SK-N-SH treated with all-trans-retinoic acid at 6 μM for 48 hours (cell line): ENCODE results near the gene PLCB1.

Experiments
- ATAC-seq: fragments of 200-7000 bp; cut with Tn5 transposase; 3 replicates; pipeline ENCODE4 v1.9.1; 2020; ENCODE audit warnings: mild to moderate bottlenecking, moderate library complexity
- ARNTL ChIP-seq: fragments of 450-650 bp; formaldehyde crosslinking; IDR thresholded peaks from 2 replicates; pipeline ENCODE4 v1.5.0; 2020; ENCODE audit warnings: low read depth, mild to moderate bottlenecking, moderate library complexity, borderline replicate concordance
- BACH2 ChIP-seq: fragments of 250-450 bp; sonication (Bioruptor Pico); IDR thresholded peaks from 2 replicates; pipeline ENCODE4 v1.9.0; 2021; ENCODE audit warnings: mild to moderate bottlenecking, borderline replicate concordance
- CREB5 ChIP-seq: fragments of 250-450 bp; sonication (Bioruptor Pico); IDR thresholded peaks from 2 replicates; pipeline ENCODE4 v1.5.1; 2020; ENCODE audit warnings: low read depth, mild to moderate bottlenecking, moderate library complexity
- CSDC2 ChIP-seq: fragments of 250-450 bp; sonication (Bioruptor Pico); IDR thresholded peaks from 2 replicates; pipeline ENCODE4 v1.5.0; 2020; ENCODE audit warnings: mild to moderate bottlenecking, moderate library complexity
- CSRNP3 ChIP-seq: fragments of 250-450 bp; sonication (Bioruptor Pico); IDR thresholded peaks from 2 replicates; pipeline ENCODE4 v1.5.1; 2021; ENCODE audit warnings: mild to moderate bottlenecking, moderate library complexity
- ESRRG ChIP-seq: fragments of 250-450 bp; sonication (Bioruptor Pico); IDR thresholded peaks from 2 replicates; pipeline ENCODE4 v1.6.1; 2021; ENCODE audit warnings: mild to moderate bottlenecking
- ISL1 ChIP-seq: fragments of 250-450 bp; sonication (Bioruptor Pico); IDR thresholded peaks from 2 replicates; pipeline ENCODE4 v2.1.2; 2022; ENCODE audit warnings: mild to moderate bottlenecking, moderate library complexity
- OSR1 ChIP-seq: fragments of 250-450 bp; sonication (Bioruptor Pico); IDR thresholded peaks from 2 replicates; pipeline ENCODE4 v1.8.0; 2022; ENCODE audit warnings: moderate library complexity, mild to moderate bottlenecking, inconsistent platforms
- PATZ1 ChIP-seq: fragments of 250-450 bp; sonication (Bioruptor Pico); IDR thresholded peaks from 2 replicates; pipeline ENCODE4 v1.8.0; 2020; ENCODE audit warnings: mild to moderate bottlenecking, moderate library complexity, borderline replicate concordance
- PPARA ChIP-seq: fragments of 250-450 bp; sonication (Bioruptor Pico); IDR thresholded peaks from 2 replicates; pipeline ENCODE4 v1.5.0; 2020; ENCODE audit warnings: mild to moderate bottlenecking, borderline replicate concordance
- RARB ChIP-seq: fragments of 250-450 bp; sonication (Bioruptor Pico); IDR thresholded peaks from 2 replicates; pipeline ENCODE4 v1.8.0; 2021; ENCODE audit warnings: mild to moderate bottlenecking, moderate library complexity
- SNAI2 ChIP-seq: fragments of 250-450 bp; sonication (Bioruptor Pico); IDR thresholded peaks from 2 replicates; pipeline ENCODE4 v1.5.0; 2020; ENCODE audit warnings: mild to moderate bottlenecking, moderate library complexity
- TCF4 ChIP-seq: fragments of 250-450 bp; sonication (Bioruptor Pico); IDR thresholded peaks from 2 replicates; pipeline ENCODE4 v1.8.0; 2021; ENCODE audit warnings: mild to moderate bottlenecking, moderate library complexity, borderline replicate concordance
- TOX ChIP-seq: fragments of 250-450 bp; sonication (Bioruptor Pico); IDR thresholded peaks from 2 replicates; pipeline ENCODE4 v1.8.0; 2021; ENCODE audit warnings: mild to moderate bottlenecking, moderate library complexity, borderline replicate concordance
- TSHZ2 ChIP-seq: fragments of 250-450 bp; sonication (Bioruptor Pico); IDR thresholded peaks from 2 replicates; pipeline ENCODE4 v1.5.0; 2020; ENCODE audit warnings: mild to moderate bottlenecking, moderate library complexity
- ZC3H10 ChIP-seq: fragments of 250-450 bp; sonication (Bioruptor Pico); IDR thresholded peaks from 2 replicates; pipeline ENCODE4 v1.5.1; 2021; ENCODE audit warnings: mild to moderate bottlenecking, moderate library complexity
- ZFP3 ChIP-seq: fragments of 250-450 bp; sonication (Bioruptor Pico); IDR thresholded peaks from 2 replicates; pipeline ENCODE4 v1.5.0; 2020; ENCODE audit warnings: mild to moderate bottlenecking, moderate library complexity
- ZFP30 ChIP-seq: fragments of 450-650 bp; formaldehyde crosslinking; IDR thresholded peaks from 2 replicates; pipeline ENCODE4 v1.5.0; 2022; ENCODE audit warnings: mild to moderate bottlenecking, moderate library complexity
- ZNF565 ChIP-seq: fragments of 450-650 bp; formaldehyde crosslinking; conservative IDR thresholded peaks from 2 replicates; pipeline ENCODE4 v1.5.0; 2020; ENCODE audit warnings: low read depth, mild to moderate bottlenecking, moderate library complexity
- ZNF8 ChIP-seq: fragments of 450-650 bp; formaldehyde crosslinking; IDR thresholded peaks from 2 replicates; pipeline ENCODE4 v1.5.0; 2020; ENCODE audit warnings: mild to moderate bottlenecking, moderate library complexity
- TF ChIP-seq, protein P1 (sequence below): fragments of 250-450 bp; sonication (Bioruptor Pico); IDR thresholded peaks from 2 replicates; pipeline ENCODE4 v1.8.0; 2021; ENCODE audit warnings: low read depth, mild to moderate bottlenecking, moderate library complexity, borderline replicate concordance

The PLCB1 gene

GRCh38 chr20:8388707-8389106 is 256.6 kb downstream of the PLCB1 start (continued):
- TF ChIP-seq PPARA (CRISPR knock-in tag) (no peak), ZNF565 (CRISPR knock-in tag) (no peak), OSR1 (CRISPR knock-in tag) (no peak), CSDC2 (CRISPR knock-in tag) (no peak), TCF4 (CRISPR knock-in tag) (no peak), ZC3H10 (CRISPR knock-in tag) (no peak), SNAI2 (no peak)

GRCh38 chr20:8389381-8390036 is 257.4 kb downstream of the PLCB1 start:
- ATAC-seq, result peak; percentile 69
- TF ChIP-seq, protein P1, sequence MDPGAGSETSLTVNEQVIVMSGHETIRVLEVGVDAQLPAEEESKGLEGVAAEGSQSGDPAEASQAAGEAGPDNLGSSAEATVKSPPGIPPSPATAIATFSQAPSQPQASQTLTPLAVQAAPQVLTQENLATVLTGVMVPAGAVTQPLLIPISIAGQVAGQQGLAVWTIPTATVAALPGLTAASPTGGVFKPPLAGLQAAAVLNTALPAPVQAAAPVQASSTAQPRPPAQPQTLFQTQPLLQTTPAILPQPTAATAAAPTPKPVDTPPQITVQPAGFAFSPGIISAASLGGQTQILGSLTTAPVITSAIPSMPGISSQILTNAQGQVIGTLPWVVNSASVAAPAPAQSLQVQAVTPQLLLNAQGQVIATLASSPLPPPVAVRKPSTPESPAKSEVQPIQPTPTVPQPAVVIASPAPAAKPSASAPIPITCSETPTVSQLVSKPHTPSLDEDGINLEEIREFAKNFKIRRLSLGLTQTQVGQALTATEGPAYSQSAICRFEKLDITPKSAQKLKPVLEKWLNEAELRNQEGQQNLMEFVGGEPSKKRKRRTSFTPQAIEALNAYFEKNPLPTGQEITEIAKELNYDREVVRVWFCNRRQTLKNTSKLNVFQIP (CRISPR knock-in tag), result no peak
- TF ChIP-seq ZNF8 (CRISPR knock-in tag), result no peak
- no peak for TF ChIP-seq OSR1 (CRISPR knock-in tag)
- TF ChIP-seq TOX (CRISPR knock-in tag), result no peak
- TF ChIP-seq CSRNP3 (CRISPR knock-in tag), result no peak
- no peak for TF ChIP-seq TSHZ2 (CRISPR knock-in tag)
- no peak for TF ChIP-seq PPARA (CRISPR knock-in tag)
- TF ChIP-seq SNAI2, result no peak
- no peak for TF ChIP-seq PATZ1
- TF ChIP-seq ZNF565 (CRISPR knock-in tag), result no peak
- no peak for TF ChIP-seq ESRRG (CRISPR knock-in tag)
- no peak for TF ChIP-seq ZFP3 (CRISPR knock-in tag)
- TF ChIP-seq TCF4 (CRISPR knock-in tag), result no peak
- TF ChIP-seq CREB5, result no peak
- no peak for TF ChIP-seq RARB (CRISPR knock-in tag)
- no peak for TF ChIP-seq ISL1
- TF ChIP-seq BACH2 (CRISPR knock-in tag), result no peak
- TF ChIP-seq CSDC2 (CRISPR knock-in tag), result no peak

- ATAC-seq, result no peak
- TF ChIP-seq ARNTL (CRISPR knock-in tag), result no peak
- TF ChIP-seq ZFP3 (CRISPR knock-in tag), result no peak
- TF ChIP-seq, protein P1 (CRISPR knock-in tag), result no peak
- TF ChIP-seq TCF4 (CRISPR knock-in tag), result no peak
- TF ChIP-seq SNAI2, result no peak
- no peak for TF ChIP-seq RARB (CRISPR knock-in tag)
- no peak for TF ChIP-seq ESRRG (CRISPR knock-in tag)
- no peak for TF ChIP-seq TSHZ2 (CRISPR knock-in tag)
- no peak for TF ChIP-seq OSR1 (CRISPR knock-in tag)
- TF ChIP-seq ZFP30 (CRISPR knock-in tag), result no peak
Measured at GRCh38 chr20:8390037-8390433, 258.0 kb downstream of the PLCB1 start.
